OCI-LY1 (cell line): Measurements from ENCODE around the gene BTBD16.

Experiments used
- H2AFZ ChIP-seq: fragments of 200-600 bp; sonication (generic), shearing (Covaris generic); 2 replicates; pipeline ENCODE4 v1.6.0; 2014; ENCODE audit warnings: antibody characterized with exemption, mild to moderate bottlenecking, low read length
- H3F3A ChIP-seq: fragments of 200-600 bp; sonication (generic), shearing (Covaris generic); 2 replicates; pipeline ENCODE4 v1.6.0; 2014; ENCODE audit warnings: mild to moderate bottlenecking, antibody characterized with exemption, low read length, moderate library complexity; ENCODE audit not compliant: insufficient read depth
- H3K27ac ChIP-seq: fragments of 200-600 bp; sonication (generic); 2 replicates; pipeline ENCODE4 v1.5.1; 2014; ENCODE audit warnings: low read length, mixed run types, mild to moderate bottlenecking, low read depth; ENCODE audit not compliant: poor library complexity, severe bottlenecking
- H3K27me3 ChIP-seq: fragments of 200-600 bp; sonication (generic); 2 replicates; pipeline ENCODE4 v1.6.0; 2014; ENCODE audit warnings: antibody characterized with exemption, mild to moderate bottlenecking, low read length, moderate library complexity; ENCODE audit not compliant: insufficient read depth
- H3K36me3 ChIP-seq: fragments of 200-600 bp; sonication (generic); 2 replicates; pipeline ENCODE4 v1.6.1; 2014; ENCODE audit warnings: mild to moderate bottlenecking, antibody characterized with exemption, low read length, moderate library complexity, mixed read lengths; ENCODE audit not compliant: insufficient read depth
- H3K4me1 ChIP-seq: fragments of 200-600 bp; sonication (generic); 2 replicates; pipeline ENCODE4 v1.5.1; 2014; ENCODE audit warnings: mild to moderate bottlenecking, low read length, moderate library complexity; ENCODE audit not compliant: insufficient read depth, severe bottlenecking
- H3K4me2 ChIP-seq: fragments of 200-600 bp; sonication (generic), shearing (Covaris generic); 2 replicates; pipeline ENCODE4 v1.6.1; 2014; ENCODE audit warnings: low read length
- H3K4me3 ChIP-seq: fragments of 200-600 bp; sonication (generic); 2 replicates; pipeline ENCODE4 v1.5.1; 2014; ENCODE audit warnings: low read length, low read depth, mild to moderate bottlenecking, mixed read lengths; ENCODE audit not compliant: poor library complexity, severe bottlenecking
- H3K79me2 ChIP-seq: fragments of 200-600 bp; shearing (Covaris generic); 2 replicates; pipeline ENCODE4 v1.6.1; 2016; ENCODE audit warnings: mixed run types, low read length, mixed read lengths; ENCODE audit not compliant: insufficient read depth
- H3K9ac ChIP-seq: fragments of 200-600 bp; sonication (generic), shearing (Covaris generic); 2 replicates; pipeline ENCODE4 v1.6.1; 2014; ENCODE audit warnings: mild to moderate bottlenecking, low read length, mixed read lengths
- H3K9me2 ChIP-seq: fragments of 200-600 bp; sonication (generic), shearing (Covaris generic); 2 replicates; pipeline ENCODE4 v1.6.1; 2014; ENCODE audit warnings: low read depth, mild to moderate bottlenecking, low read length, mixed read lengths
- H3K9me3 ChIP-seq: fragments of 200-600 bp; shearing (Covaris generic); 2 replicates; pipeline ENCODE4 v1.6.1; 2014; ENCODE audit warnings: low read length, mixed read lengths
- H4K20me1 ChIP-seq: fragments of 200-600 bp; sonication (generic), shearing (Covaris generic); 2 replicates; pipeline ENCODE4 v1.6.0; 2016; ENCODE audit warnings: mild to moderate bottlenecking, low read length; ENCODE audit not compliant: insufficient read depth
- CTCF ChIP-seq: fragments of 200-600 bp; sonication (generic), shearing (Covaris generic); IDR thresholded peaks from 2 replicates; pipeline ENCODE4 v1.5.1; 2017; ENCODE audit warnings: mild to moderate bottlenecking, antibody characterized with exemption, low read length, moderate library complexity, mixed read lengths
- EZH2 ChIP-seq: fragments of 200-600 bp; sonication (generic), shearing (Covaris generic); IDR thresholded peaks from 2 replicates; pipeline ENCODE4 v1.8.0; 2017; ENCODE audit warnings: borderline replicate concordance, mixed run types, mild to moderate bottlenecking, antibody characterized with exemption, low read length, moderate library complexity, mixed read lengths

The BTBD16 gene

GRCh38 chr10:122379537-122379936 lies 108.4 kb downstream of the BTBD16 start:
- Histone ChIP-seq H3K9ac (no peak overlapping the region), H3K9me3 (no peaks in the 10 kb centered on the region), H3K36me3 (no peaks in the 10 kb centered on the region), H3K79me2 (no peaks in the 10 kb centered on the region), H3K27me3 (no peaks in the 10 kb centered on the region), H3K4me1 (no peaks in the 10 kb centered on the region), H3K4me2 (no peak overlapping the region), H4K20me1 (no peaks in the 10 kb centered on the region), H3K4me3 (no peak overlapping the region), H3F3A (no peaks in the 10 kb centered on the region), H2AFZ (no peak overlapping the region), H3K9me2 (no peaks in the 10 kb centered on the region), H3K27ac (no peak overlapping the region)
- TF ChIP-seq EZH2 (no peak), CTCF (no peak)

GRCh38 chr10:122380703-122381102 lies 109.6 kb downstream of the BTBD16 start:
- Histone ChIP-seq H3K9ac (no peak overlapping the region), H3K9me2 (no peaks in the 10 kb centered on the region), H2AFZ (no peak overlapping the region), H3K36me3 (no peaks in the 10 kb centered on the region), H3K79me2 (no peaks in the 10 kb centered on the region), H3K4me1 (no peaks in the 10 kb centered on the region), H3K9me3 (no peaks in the 10 kb centered on the region), H4K20me1 (no peaks in the 10 kb centered on the region), H3K27ac (no peak overlapping the region), H3F3A (no peaks in the 10 kb centered on the region), H3K4me3 (no peak overlapping the region), H3K4me2 (no peak overlapping the region), H3K27me3 (no peaks in the 10 kb centered on the region)
- TF ChIP-seq EZH2: no peak
- TF ChIP-seq CTCF: no peak

- no peak overlapping the region for H2AFZ ChIP-seq
- H3K4me1 ChIP-seq: no peaks in the 10 kb centered on the region
- no peak for TF ChIP-seq CTCF
- no peak for TF ChIP-seq EZH2
- no peaks in the 10 kb centered on the region for H3F3A ChIP-seq
- no peaks in the 10 kb centered on the region for H3K9me3 ChIP-seq
- H3K27ac ChIP-seq: no peak overlapping the region
- no peaks in the 10 kb centered on the region for H3K9me2 ChIP-seq
- no peak overlapping the region for H3K9ac ChIP-seq
- no peaks in the 10 kb centered on the region for H3K36me3 ChIP-seq
- H3K27me3 ChIP-seq: no peaks in the 10 kb centered on the region
- H3K4me3 ChIP-seq: no peak overlapping the region
- no peaks in the 10 kb centered on the region for H4K20me1 ChIP-seq
- no peaks in the 10 kb centered on the region for H3K79me2 ChIP-seq
- no peak overlapping the region for H3K4me2 ChIP-seq
Observed at GRCh38 chr10:122381680-122382079, 110.6 kb downstream of the BTBD16 start.
